HUES6 (cell line): ENCODE data around the gene PIGN.

Source experiments
- H3K27ac ChIP-seq: 2 replicates; pipeline ENCODE4 v1.7.0; 2013; ENCODE audit warnings: low read depth, mild to moderate bottlenecking, low read length, inconsistent platforms
- H3K27me3 ChIP-seq: 2 replicates; pipeline ENCODE4 v1.6.1; 2013; ENCODE audit warnings: low read length; ENCODE audit not compliant: control insufficient read depth, insufficient read depth
- H3K36me3 ChIP-seq: 2 replicates; pipeline ENCODE4 v1.6.1; 2013; ENCODE audit warnings: low read length; ENCODE audit not compliant: control insufficient read depth, insufficient read depth
- H3K4me1 ChIP-seq: 2 replicates; pipeline ENCODE4 v1.6.1; 2013; ENCODE audit warnings: low read length; ENCODE audit not compliant: control insufficient read depth, insufficient read depth
- H3K4me3 ChIP-seq: 2 replicates; pipeline ENCODE4 v1.5.1; 2013; ENCODE audit warnings: low read depth, low read length
- H3K9ac ChIP-seq: one replicate; pipeline ENCODE4 v1.6.1; 2013; ENCODE audit warnings: mild to moderate bottlenecking, low read length
- H3K9me3 ChIP-seq: 2 replicates; pipeline ENCODE4 v1.6.1; 2013; ENCODE audit warnings: low read depth, low read length; ENCODE audit not compliant: control insufficient read depth, insufficient read depth

PIGN gene

GRCh38 chr18:62151068-62151771 is 35.6 kb downstream of the PIGN start:
- H3K27ac ChIP-seq, result no peak overlapping the region
- no peak overlapping the region for H3K9ac ChIP-seq
- H3K27me3 ChIP-seq, result no peaks in the 10 kb centered on the region
- no peaks in the 10 kb centered on the region for H3K9me3 ChIP-seq
- no peak overlapping the region for H3K4me3 ChIP-seq
- no peaks in the 10 kb centered on the region for H3K36me3 ChIP-seq
- peaks cover 2% of the 10 kb centered on the region; the same call in 1 of the 2 replicates for H3K4me1 ChIP-seq

GRCh38 chr18:62144338-62144737 is 42.5 kb downstream of the PIGN start:
- Histone ChIP-seq H3K9me3 (no peaks in the 10 kb centered on the region), H3K36me3 (no peaks in the 10 kb centered on the region; the same call in none of the 2 replicates)

GRCh38 chr18:62140259-62140658 is 46.6 kb downstream of the PIGN start:
- H3K9me3 ChIP-seq, result no peaks in the 10 kb centered on the region
- no peak overlapping the region for H3K9ac ChIP-seq
- peaks cover 8% of the 10 kb centered on the region for H3K36me3 ChIP-seq
- no peak overlapping the region for H3K4me3 ChIP-seq
- no peaks in the 10 kb centered on the region for H3K27me3 ChIP-seq
- no peaks in the 10 kb centered on the region for H3K4me1 ChIP-seq
- no peak overlapping the region for H3K27ac ChIP-seq

More at GRCh38 chr18:62144338-62144737, 42.5 kb downstream of the PIGN start:
- Histone ChIP-seq H3K27me3 (no peaks in the 10 kb centered on the region), H3K4me3 (no peak overlapping the region), H3K9ac (no peak overlapping the region), H3K4me1 (no peaks in the 10 kb centered on the region), H3K27ac (no peak overlapping the region)

- Histone ChIP-seq H3K9me3 (no peaks in the 10 kb centered on the region), H3K27me3 (no peaks in the 10 kb centered on the region), H3K4me3 (no peak overlapping the region), H3K9ac (no peak overlapping the region), H3K27ac (no peak overlapping the region), H3K36me3 (peaks cover 8% of the 10 kb centered on the region), H3K4me1 (no peaks in the 10 kb centered on the region)
These were observed 48.2 kb downstream of the PIGN start for GRCh38 chr18:62138461-62139235.

GRCh38 chr18:62131301-62131909 is 55.5 kb downstream of the PIGN start:
- H3K27ac ChIP-seq, result no peak overlapping the region
- H3K27me3 ChIP-seq, result no peaks in the 10 kb centered on the region
- H3K36me3 ChIP-seq, result no peaks in the 10 kb centered on the region
- no peak overlapping the region for H3K4me3 ChIP-seq
- H3K9me3 ChIP-seq, result no peaks in the 10 kb centered on the region
- no peaks in the 10 kb centered on the region for H3K4me1 ChIP-seq
- H3K9ac ChIP-seq, result no peak overlapping the region

GRCh38 chr18:62128157-62128556 is 58.7 kb downstream of the PIGN start:
- H3K9ac ChIP-seq, result no peak overlapping the region
- H3K4me3 ChIP-seq, result no peak overlapping the region
- no peaks in the 10 kb centered on the region for H3K4me1 ChIP-seq
- no peak overlapping the region for H3K27ac ChIP-seq
- no peaks in the 10 kb centered on the region for H3K36me3 ChIP-seq
- no peaks in the 10 kb centered on the region for H3K27me3 ChIP-seq
- H3K9me3 ChIP-seq, result no peaks in the 10 kb centered on the region

- Histone ChIP-seq H3K36me3 (no peaks in the 10 kb centered on the region), H3K27ac (no peak overlapping the region), H3K4me3 (no peak overlapping the region), H3K4me1 (no peaks in the 10 kb centered on the region), H3K9me3 (no peaks in the 10 kb centered on the region), H3K27me3 (no peaks in the 10 kb centered on the region), H3K9ac (no peak overlapping the region)
These were observed 60.1 kb downstream of the PIGN start for GRCh38 chr18:62126737-62127136.

- Histone ChIP-seq H3K36me3 (no peaks in the 10 kb centered on the region), H3K4me3 (no peak overlapping the region), H3K4me1 (no peaks in the 10 kb centered on the region), H3K27ac (no peak overlapping the region), H3K27me3 (no peaks in the 10 kb centered on the region), H3K9me3 (no peaks in the 10 kb centered on the region), H3K9ac (no peak overlapping the region)
These were observed 61.2 kb downstream of the PIGN start for GRCh38 chr18:62125702-62126101.

GRCh38 chr18:62122330-62122729 is 64.5 kb downstream of the PIGN start:
- Histone ChIP-seq H3K27me3 (no peaks in the 10 kb centered on the region), H3K9me3 (no peaks in the 10 kb centered on the region)

GRCh38 chr18:62119884-62120283 is 67.0 kb downstream of the PIGN start:
- no peak overlapping the region for H3K9ac ChIP-seq
- H3K4me1 ChIP-seq, result no peaks in the 10 kb centered on the region
- H3K9me3 ChIP-seq, result no peaks in the 10 kb centered on the region
- H3K27me3 ChIP-seq, result no peaks in the 10 kb centered on the region
- no peak overlapping the region for H3K4me3 ChIP-seq
- no peak overlapping the region for H3K27ac ChIP-seq
- H3K36me3 ChIP-seq, result no peaks in the 10 kb centered on the region

More at GRCh38 chr18:62122330-62122729, 64.5 kb downstream of the PIGN start:
- Histone ChIP-seq H3K27ac (no peak overlapping the region), H3K4me1 (no peaks in the 10 kb centered on the region), H3K9ac (no peak overlapping the region), H3K4me3 (no peak overlapping the region), H3K36me3 (no peaks in the 10 kb centered on the region)

- H3K4me1 ChIP-seq, result no peaks in the 10 kb centered on the region
- H3K4me3 ChIP-seq, result no peak overlapping the region
- no peaks in the 10 kb centered on the region for H3K36me3 ChIP-seq
- no peaks in the 10 kb centered on the region for H3K27me3 ChIP-seq
- H3K27ac ChIP-seq, result no peak overlapping the region
- H3K9ac ChIP-seq, result no peak overlapping the region
- no peaks in the 10 kb centered on the region for H3K9me3 ChIP-seq
These were observed 68.5 kb downstream of the PIGN start for GRCh38 chr18:62118328-62118727.
